Type B pancreatic cell (in vitro differentiated cells): ENCODE measurements around the gene LRP4. TPM values are rescaled to one million over a fixed set of nuclear protein-coding genes. Genes with fewer than 3 reads are reported as not detected.

Experiments used
- DNase-seq: peaks from one replicate; pipeline ENCODE4 v3.0.0; 2021; ENCODE audit warnings: mixed read lengths; ENCODE audit not compliant: unreplicated experiment; ENCODE audit errors: extremely low spot score
- H3K27ac Mint-ChIP-seq: 2 replicates; pipeline ENCODE4 v1.8.0; 2021; ENCODE audit warnings: mild to moderate bottlenecking, mixed read lengths
- H3K27me3 Mint-ChIP-seq: 2 replicates; pipeline ENCODE4 v1.8.0; 2021; ENCODE audit warnings: mixed read lengths
- H3K36me3 Mint-ChIP-seq: 2 replicates; pipeline ENCODE4 v1.8.0; 2021; ENCODE audit warnings: mixed read lengths
- H3K4me1 Mint-ChIP-seq: one replicate; pipeline ENCODE4 v1.8.0; 2021; ENCODE audit warnings: mixed read lengths; ENCODE audit not compliant: unreplicated experiment
- H3K4me3 Mint-ChIP-seq: 2 replicates; pipeline ENCODE4 v1.8.0; 2021; ENCODE audit warnings: mild to moderate bottlenecking, mixed read lengths
- H3K9me3 Mint-ChIP-seq: 2 replicates; pipeline ENCODE4 v1.8.0; 2021; ENCODE audit warnings: mixed read lengths
- total RNA-seq: library from RNA; stranded (reverse); gene quantifications from 2 replicates; pipeline ENCODE4 v1.2.1, GENCODE V29; 2021; ENCODE audit warnings: low replicate concordance
- TF ChIP-seq, protein P1 (sequence below): fragments of 200-600 bp; sonication (generic); conservative IDR thresholded peaks from 2 replicates; pipeline ENCODE4 v1.5.0; 2021; ENCODE audit warnings: antibody characterized with exemption, mild to moderate bottlenecking

The LRP4 gene
- total RNA-seq, 1 donor from 2014 or later: 46.9 TPM

DNA sequence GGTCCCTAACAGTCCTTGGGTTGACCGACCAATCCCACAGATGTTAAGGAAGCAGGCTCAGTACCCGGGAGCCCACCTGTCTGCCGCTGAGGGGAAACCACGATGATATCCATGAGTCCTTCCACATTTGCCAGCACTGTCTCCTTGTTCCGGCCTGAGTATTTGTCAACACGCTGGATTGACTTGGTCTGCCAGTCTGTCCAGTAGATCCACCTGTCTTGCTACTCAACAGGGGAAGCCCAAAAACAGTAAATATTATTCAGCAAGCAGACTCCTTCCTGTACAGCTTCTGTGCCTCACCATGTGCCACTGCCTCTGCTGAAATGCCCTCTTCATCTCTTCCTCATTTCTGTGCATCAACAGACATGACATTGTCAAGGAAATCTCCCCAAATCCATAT lies 49.4 kb downstream of the LRP4 start:
- Mint-ChIP-seq H3K27ac (no peak overlapping the region), H3K27me3 (no peaks in the 10 kb centered on the region), H3K9me3 (no peaks in the 10 kb centered on the region), H3K4me1 (no peaks in the 10 kb centered on the region), H3K36me3 (peaks cover 16% of the 10 kb centered on the region), H3K4me3 (no peak overlapping the region)
- TF ChIP-seq, protein P1, sequence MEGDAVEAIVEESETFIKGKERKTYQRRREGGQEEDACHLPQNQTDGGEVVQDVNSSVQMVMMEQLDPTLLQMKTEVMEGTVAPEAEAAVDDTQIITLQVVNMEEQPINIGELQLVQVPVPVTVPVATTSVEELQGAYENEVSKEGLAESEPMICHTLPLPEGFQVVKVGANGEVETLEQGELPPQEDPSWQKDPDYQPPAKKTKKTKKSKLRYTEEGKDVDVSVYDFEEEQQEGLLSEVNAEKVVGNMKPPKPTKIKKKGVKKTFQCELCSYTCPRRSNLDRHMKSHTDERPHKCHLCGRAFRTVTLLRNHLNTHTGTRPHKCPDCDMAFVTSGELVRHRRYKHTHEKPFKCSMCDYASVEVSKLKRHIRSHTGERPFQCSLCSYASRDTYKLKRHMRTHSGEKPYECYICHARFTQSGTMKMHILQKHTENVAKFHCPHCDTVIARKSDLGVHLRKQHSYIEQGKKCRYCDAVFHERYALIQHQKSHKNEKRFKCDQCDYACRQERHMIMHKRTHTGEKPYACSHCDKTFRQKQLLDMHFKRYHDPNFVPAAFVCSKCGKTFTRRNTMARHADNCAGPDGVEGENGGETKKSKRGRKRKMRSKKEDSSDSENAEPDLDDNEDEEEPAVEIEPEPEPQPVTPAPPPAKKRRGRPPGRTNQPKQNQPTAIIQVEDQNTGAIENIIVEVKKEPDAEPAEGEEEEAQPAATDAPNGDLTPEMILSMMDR: no peak
- no peak for DNase-seq

DNA sequence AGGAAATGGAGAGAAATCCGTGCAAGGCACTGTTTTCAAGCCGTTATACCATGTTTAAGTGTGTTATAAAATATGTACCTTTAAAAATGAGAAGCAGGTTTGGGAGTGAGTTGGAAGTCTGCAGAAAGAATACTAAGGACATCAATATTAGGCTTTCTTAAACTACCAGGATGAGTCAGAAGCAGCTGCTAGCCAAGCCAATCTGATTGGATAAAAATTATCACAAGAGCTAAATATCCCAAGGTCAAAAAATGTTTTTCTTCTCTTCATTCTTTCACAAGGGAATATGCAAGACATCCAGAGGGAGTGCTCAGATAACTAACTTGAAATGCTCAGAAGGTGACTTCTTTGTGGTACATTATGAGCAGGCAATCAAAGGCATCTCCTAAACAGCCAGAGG lies 53.0 kb downstream of the LRP4 start:
- H3K4me3 Mint-ChIP-seq: no peak overlapping the region
- TF ChIP-seq, protein P1: no peak
- H3K27ac Mint-ChIP-seq: no peak overlapping the region
- peaks cover 19% of the 10 kb centered on the region for H3K36me3 Mint-ChIP-seq
- H3K9me3 Mint-ChIP-seq: no peaks in the 10 kb centered on the region
- no peaks in the 10 kb centered on the region for H3K27me3 Mint-ChIP-seq
- no peaks in the 10 kb centered on the region for H3K4me1 Mint-ChIP-seq
- no peak for DNase-seq

DNA sequence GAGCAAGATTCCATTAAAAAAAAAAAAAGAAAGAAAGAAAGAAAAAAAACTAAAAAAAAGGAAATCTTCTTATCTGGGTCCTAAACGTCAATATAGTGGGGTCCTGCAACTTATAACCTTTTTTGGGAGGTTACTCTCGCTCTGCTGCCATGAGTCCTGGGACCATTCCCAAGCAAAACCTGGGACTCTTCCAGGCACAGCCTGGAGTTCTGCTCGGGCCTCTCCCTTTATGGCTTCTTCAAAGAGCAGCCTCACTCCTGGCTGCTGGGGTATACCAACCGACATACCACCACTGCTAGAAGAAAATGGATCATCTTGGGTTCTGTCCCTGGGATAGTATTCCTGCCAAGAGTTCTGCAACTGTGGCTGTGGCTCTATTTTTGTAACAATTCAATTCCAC lies 58.1 kb downstream of the LRP4 start:
- Mint-ChIP-seq H3K4me1 (no peaks in the 10 kb centered on the region), H3K9me3 (no peaks in the 10 kb centered on the region), H3K4me3 (no peak overlapping the region), H3K36me3 (peaks cover 31% of the 10 kb centered on the region), H3K27ac (no peak overlapping the region), H3K27me3 (no peaks in the 10 kb centered on the region)
- TF ChIP-seq, protein P1: no peak
- DNase-seq: no peak

DNA sequence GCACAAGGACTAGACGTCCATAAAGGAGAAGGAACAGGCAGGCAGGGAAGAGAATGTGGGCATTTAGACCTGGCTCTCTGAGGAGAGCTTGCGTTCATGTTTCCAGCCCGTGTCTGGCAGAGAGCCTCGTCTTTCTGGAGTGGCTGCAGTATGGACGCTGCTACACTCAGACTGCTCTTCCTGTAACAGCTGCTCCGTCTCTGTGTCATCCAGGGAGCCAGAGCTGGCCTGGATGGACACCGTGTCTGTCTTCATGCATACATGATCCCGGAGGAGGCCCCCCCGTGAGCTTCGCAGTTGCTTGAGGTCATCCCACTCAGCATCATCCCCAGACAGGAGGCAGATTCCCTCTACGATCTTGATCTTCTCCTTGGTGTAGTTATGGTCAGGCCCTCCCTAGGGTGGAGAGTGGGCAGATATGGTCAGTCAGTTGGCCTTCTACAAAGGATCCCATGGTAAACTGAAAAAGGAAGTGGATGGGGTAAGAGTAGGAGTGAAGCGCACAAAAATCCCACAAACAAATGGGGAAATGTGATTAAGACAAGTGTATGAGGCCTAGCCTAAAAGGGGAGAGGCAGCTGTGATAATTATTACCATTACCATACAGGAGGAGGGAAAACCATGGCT lies 59.3 kb downstream of the LRP4 start:
- Mint-ChIP-seq H3K4me1 (no peaks in the 10 kb centered on the region), H3K27me3 (no peaks in the 10 kb centered on the region), H3K9me3 (no peaks in the 10 kb centered on the region), H3K27ac (no peak overlapping the region), H3K4me3 (no peak overlapping the region), H3K36me3 (peaks cover 28% of the 10 kb centered on the region)
- TF ChIP-seq, protein P1: no peak
- no peak for DNase-seq

DNA sequence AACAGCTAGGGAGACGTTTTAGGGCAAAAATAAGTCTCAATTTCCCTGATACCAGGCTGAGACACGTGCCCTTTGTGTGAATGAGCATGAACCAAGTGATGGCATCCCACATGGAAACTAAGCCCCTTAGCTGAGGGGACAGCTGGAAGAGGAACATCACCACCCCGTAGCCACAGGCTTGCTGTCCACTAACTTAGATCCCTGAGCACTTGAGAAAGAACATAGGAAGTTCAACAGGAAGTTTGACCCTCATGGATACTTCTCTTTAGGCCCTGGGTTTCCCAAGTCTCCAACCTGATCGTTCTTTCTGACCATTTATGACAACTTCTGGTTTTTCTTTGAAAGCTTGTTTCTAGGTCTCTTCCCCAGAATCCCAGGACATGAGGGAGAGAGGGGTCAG lies 60.7 kb downstream of the LRP4 start:
- H3K27ac Mint-ChIP-seq: no peak overlapping the region
- H3K9me3 Mint-ChIP-seq: no peaks in the 10 kb centered on the region
- H3K36me3 Mint-ChIP-seq: peaks cover 24% of the 10 kb centered on the region
- H3K4me3 Mint-ChIP-seq: no peak overlapping the region
- TF ChIP-seq, protein P1: no peak
- no peaks in the 10 kb centered on the region for H3K27me3 Mint-ChIP-seq
- DNase-seq: no peak
- no peaks in the 10 kb centered on the region for H3K4me1 Mint-ChIP-seq
